Upper lobe of left lung (tissue), 6 donors: Measurements from ENCODE around the gene SNX30. TPM values are rescaled to one million over a fixed set of nuclear protein-coding genes. Genes with fewer than 3 reads are reported as not detected.

ENCODE experiments used
- ATAC-seq, 2 donors: fragments of 200-7000 bp; cut with Tn5 transposase; one replicate each; pipeline ENCODE4 v1.9.1; 2022; ENCODE audit warnings: mild to moderate bottlenecking in 2 of 2, moderate library complexity in 2 of 2; ENCODE audit not compliant: low FRiP score in 2 of 2
- DNase-seq, 2 donors: peaks; one replicate each; pipeline ENCODE4 v3.0.0-alpha.2; 2019 to 2020
- H3K27ac ChIP-seq, 4 donors: fragments of 200-600 bp; sonication (generic); one replicate each; pipeline ENCODE4 v1.5.1; 2016 to 2019
- H3K27me3 ChIP-seq, 4 donors: fragments of 200-600 bp; sonication (generic); one replicate each; pipeline ENCODE4 v1.5.1; 2017 to 2019
- H3K36me3 ChIP-seq, 4 donors: fragments of 200-600 bp; sonication (generic); one replicate each; pipeline ENCODE4 v1.5.1; 2016 to 2019
- H3K4me1 ChIP-seq, 4 donors: fragments of 200-600 bp; sonication (generic); one replicate each; pipeline ENCODE4 v1.5.1; 2018 to 2019
- H3K4me3 ChIP-seq, 4 donors: fragments of 200-600 bp; sonication (generic); one replicate each; pipeline ENCODE4 v1.5.1; 2017 to 2019; ENCODE audit warnings: mild to moderate bottlenecking in 2 of 4, moderate library complexity in 1 of 4
- H3K9me3 ChIP-seq, 4 donors: fragments of 200-600 bp; sonication (generic); one replicate each; pipeline ENCODE4 v1.5.1; 2018 to 2019
- EP300 ChIP-seq, 4 donors: sonication (generic); formaldehyde crosslinking; IDR thresholded peaks; one replicate each; pipeline ENCODE4 v1.5.1; 2017; ENCODE audit warnings: antibody characterized with exemption in 4 of 4, control low read depth in 2 of 4
- POLR2A ChIP-seq, 4 donors: fragments of 450-650 bp; IDR thresholded peaks; one replicate each; pipeline ENCODE4 v1.5.1; 2016 to 2017; ENCODE audit warnings: antibody characterized with exemption in 4 of 4, mild to moderate bottlenecking in 2 of 4
- POLR2AphosphoS5 ChIP-seq, 2 donors: sonication (generic); formaldehyde crosslinking; IDR thresholded peaks; one replicate each; pipeline ENCODE4 v1.5.1; 2017; ENCODE audit warnings: antibody characterized with exemption in 2 of 2
- WGBS, 2 donors: methylation state at CpG; one replicate each; pipeline ENCODE4 v1.1.5; 2017 to 2018; 5-methylcytosine and 5-hydroxymethylcytosine counted together
- total RNA-seq, 6 donors: library from RNA; depleted of rRNA in 4 of 6; stranded (reverse); fragments of >200 nt in 4 of 6; gene quantifications; one replicate each; pipeline versions ENCODE4 v1.1.0 to v1.2.1, GENCODE V29; 2016 to 2021
- TF ChIP-seq, protein P1 (sequence below), 6 experiments: fragments of 450-650 bp in 4 of 6; fragments of 200-600 bp in 2 of 6; sonication (generic) in 2 of 6; IDR thresholded peaks; one replicate each; pipeline ENCODE4 v1.5.1; 2016 to 2019; ENCODE audit warnings: antibody characterized with exemption in 6 of 6
- donor health status: DM: no; HTN: no; CAD: no; lungs with moderate emphysema.
- donor health status: DM: no; HTN: yes; CAD: no; lungs with severe emphysema.

Gene SNX30
- total RNA-seq, 6 donors from 2014 or later: 46.9 to 80.1 (median 72.2) TPM

DNA sequence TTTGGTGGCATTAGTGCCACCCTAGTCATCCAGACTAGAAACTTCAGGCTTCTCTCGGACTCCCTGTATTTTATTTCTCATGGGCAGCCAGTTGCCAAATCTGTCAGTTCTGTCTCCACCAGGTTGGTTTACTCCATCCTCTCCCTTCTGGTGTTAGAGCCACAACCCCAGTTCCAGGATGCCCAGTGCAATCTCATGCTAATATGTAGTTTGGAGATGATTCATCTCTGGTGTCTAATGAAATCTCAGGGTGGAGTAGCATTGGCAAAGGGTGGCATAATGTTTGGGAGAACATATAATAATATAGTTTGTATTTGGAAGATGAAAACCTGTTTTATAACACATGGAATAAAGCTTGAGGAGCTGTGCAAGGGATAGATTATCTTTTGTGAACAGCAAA, 109.9 kb downstream of the SNX30 start:
- H3K4me1 ChIP-seq: peaks cover 41 to 72% (median 66%) of the 10 kb centered on the region in 4 donors
- ATAC-seq (no peak), DNase-seq (no peak)
- WGBS, 2 donors: 69 to 71% methylated on average over 1 of the region's 1 CpG
- H3K36me3 ChIP-seq: peaks cover 0 to 7% (median 0%) of the 10 kb centered on the region in 4 donors
- H3K9me3 ChIP-seq: no peaks in the 10 kb centered on the region
- no peaks in the 10 kb centered on the region for H3K27me3 ChIP-seq
- H3K4me3 ChIP-seq: no peak overlapping the region
- TF ChIP-seq POLR2AphosphoS5 (IDR thresholded peaks at IDR 0.05): no peak
- TF ChIP-seq EP300 (IDR thresholded peaks at IDR 0.05): no peak
- no peak for TF ChIP-seq POLR2A (IDR thresholded peaks at IDR 0.05)
- TF ChIP-seq, protein P1, sequence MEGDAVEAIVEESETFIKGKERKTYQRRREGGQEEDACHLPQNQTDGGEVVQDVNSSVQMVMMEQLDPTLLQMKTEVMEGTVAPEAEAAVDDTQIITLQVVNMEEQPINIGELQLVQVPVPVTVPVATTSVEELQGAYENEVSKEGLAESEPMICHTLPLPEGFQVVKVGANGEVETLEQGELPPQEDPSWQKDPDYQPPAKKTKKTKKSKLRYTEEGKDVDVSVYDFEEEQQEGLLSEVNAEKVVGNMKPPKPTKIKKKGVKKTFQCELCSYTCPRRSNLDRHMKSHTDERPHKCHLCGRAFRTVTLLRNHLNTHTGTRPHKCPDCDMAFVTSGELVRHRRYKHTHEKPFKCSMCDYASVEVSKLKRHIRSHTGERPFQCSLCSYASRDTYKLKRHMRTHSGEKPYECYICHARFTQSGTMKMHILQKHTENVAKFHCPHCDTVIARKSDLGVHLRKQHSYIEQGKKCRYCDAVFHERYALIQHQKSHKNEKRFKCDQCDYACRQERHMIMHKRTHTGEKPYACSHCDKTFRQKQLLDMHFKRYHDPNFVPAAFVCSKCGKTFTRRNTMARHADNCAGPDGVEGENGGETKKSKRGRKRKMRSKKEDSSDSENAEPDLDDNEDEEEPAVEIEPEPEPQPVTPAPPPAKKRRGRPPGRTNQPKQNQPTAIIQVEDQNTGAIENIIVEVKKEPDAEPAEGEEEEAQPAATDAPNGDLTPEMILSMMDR (IDR thresholded peaks at IDR 0.05): no peak
- H3K27ac ChIP-seq: peak overlapping the region in 1 of 4 donors; percentile 84

- Histone ChIP-seq H3K27ac (peak overlapping the region; percentile 55 to 84 (median 76)), H3K4me3 (no peak overlapping the region), H3K4me1 (peaks cover 41 to 77% (median 68%) of the 10 kb centered on the region in 4 donors), H3K9me3 (no peaks in the 10 kb centered on the region), H3K27me3 (no peaks in the 10 kb centered on the region), H3K36me3 (peaks cover 0 to 7% (median 2%) of the 10 kb centered on the region in 4 donors)
- WGBS, 2 donors: 41 to 73% methylated on average over 3 of the region's 3 CpGs
- DNase-seq: no peak
- peak in 1 of 2 donors; percentile 25 for ATAC-seq
- TF ChIP-seq EP300 (IDR thresholded peaks at IDR 0.05) (no peak), POLR2AphosphoS5 (IDR thresholded peaks at IDR 0.05) (no peak), POLR2A (IDR thresholded peaks at IDR 0.05) (no peak)
- TF ChIP-seq, protein P1 (IDR thresholded peaks at IDR 0.05): no peak
Measured at GRCh38 chr9:112861155-112861554, 110.6 kb downstream of the SNX30 start.

DNA sequence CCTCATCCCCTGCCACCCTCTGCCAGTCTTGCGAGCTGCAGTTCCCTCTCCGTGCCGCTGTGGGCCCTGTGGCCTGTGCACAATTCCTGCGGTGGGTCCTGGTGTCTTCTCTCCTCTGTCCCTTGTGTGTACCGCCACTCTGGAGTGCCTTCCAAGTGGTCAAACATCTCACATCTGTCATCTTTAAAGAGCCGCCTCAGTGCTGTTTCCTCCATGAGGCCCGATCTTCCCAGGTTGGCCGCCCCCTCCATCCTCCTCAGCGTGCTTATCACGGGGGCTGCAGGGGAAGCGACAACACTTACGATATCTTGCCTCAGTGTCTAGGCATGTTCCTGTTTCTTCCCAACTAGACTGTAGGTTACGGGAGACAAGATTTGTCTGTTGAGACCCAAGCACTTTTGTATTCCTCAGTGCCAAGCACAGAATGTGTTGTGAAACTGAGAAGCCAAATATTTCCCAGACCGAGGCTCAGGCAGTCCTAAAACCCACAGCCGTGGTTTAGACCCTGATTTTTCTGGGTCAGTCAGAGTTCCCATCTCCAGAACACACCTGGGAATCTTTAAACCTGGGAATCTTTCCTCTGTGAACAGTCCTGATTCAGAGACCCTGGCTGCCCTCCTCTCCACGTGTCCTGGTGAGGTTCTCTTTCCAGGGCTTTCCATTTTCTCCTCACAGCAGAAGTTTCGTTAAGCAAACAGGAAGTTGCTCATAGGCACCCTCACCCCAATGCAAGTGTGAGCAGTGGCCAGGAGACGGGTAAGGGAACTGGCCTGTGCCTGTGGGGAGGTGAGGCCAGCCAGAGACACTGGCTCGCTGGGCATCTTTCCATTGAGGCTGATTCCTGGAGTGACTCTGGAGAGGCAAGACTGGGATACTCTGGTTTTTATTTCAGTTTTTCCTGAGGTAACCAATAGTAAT, 111.3 kb downstream of the SNX30 start:
- H3K9me3 ChIP-seq: no peaks in the 10 kb centered on the region
- H3K4me3 ChIP-seq: no peak overlapping the region
- no peaks in the 10 kb centered on the region for H3K27me3 ChIP-seq
- WGBS, 2 donors: 55 to 67% methylated on average over 15 to 19 of the region's 19 CpGs
- H3K27ac ChIP-seq: peak overlapping the region; percentile 55 to 84 (median 76)
- peaks cover 45 to 76% (median 71%) of the 10 kb centered on the region in 4 donors for H3K4me1 ChIP-seq
- DNase-seq (peak in 1 of 2 donors; percentile 73), ATAC-seq (peak; percentile 50 to 75)
- H3K36me3 ChIP-seq: peaks cover 0 to 7% (median 2%) of the 10 kb centered on the region in 4 donors
- TF ChIP-seq, protein P1 (IDR thresholded peaks at IDR 0.05): no peak
- TF ChIP-seq POLR2A (IDR thresholded peaks at IDR 0.05) (peak in 1 of 4 donors; percentile 42), EP300 (IDR thresholded peaks at IDR 0.05) (no peak), POLR2AphosphoS5 (IDR thresholded peaks at IDR 0.05) (peak in 1 of 2 donors; percentile 20)

DNA sequence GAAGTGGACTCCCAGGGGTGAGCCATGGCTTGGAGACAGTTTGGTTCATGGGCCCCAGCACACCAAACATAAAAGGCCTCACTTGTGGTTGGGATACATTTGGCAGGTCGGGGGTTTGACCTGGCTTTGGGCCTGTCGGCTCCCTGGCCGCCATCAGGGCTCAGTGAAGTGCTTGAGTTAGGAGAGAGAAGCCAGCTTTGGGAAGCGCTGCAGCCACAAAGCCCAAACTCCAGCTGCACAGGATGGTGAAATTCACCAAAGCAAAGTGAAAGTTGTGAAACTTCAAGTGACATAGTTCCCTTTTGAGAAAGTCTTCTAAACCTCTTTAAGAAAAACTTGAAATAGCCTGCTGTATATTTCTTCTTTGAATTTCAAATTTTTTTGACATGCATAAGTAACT, 112.7 kb downstream of the SNX30 start:
- DNase-seq: peak in 1 of 2 donors; percentile 80
- no peak overlapping the region for H3K4me3 ChIP-seq
- ATAC-seq: peak; percentile 37 to 59
- no peaks in the 10 kb centered on the region for H3K9me3 ChIP-seq
- TF ChIP-seq, protein P1 (IDR thresholded peaks at IDR 0.05): no peak
- peak in 1 of 4 donors; percentile 32 for TF ChIP-seq POLR2A (IDR thresholded peaks at IDR 0.05)
- TF ChIP-seq EP300 (IDR thresholded peaks at IDR 0.05): no peak
- TF ChIP-seq POLR2AphosphoS5 (IDR thresholded peaks at IDR 0.05): peak; percentile 42 to 45
- no peaks in the 10 kb centered on the region for H3K27me3 ChIP-seq
- peaks cover 45 to 74% (median 71%) of the 10 kb centered on the region in 4 donors for H3K4me1 ChIP-seq
- WGBS, 2 donors: 16 to 22% methylated on average over 4 of the region's 4 CpGs
- H3K27ac ChIP-seq: peak overlapping the region; percentile 55 to 84 (median 76)
- H3K36me3 ChIP-seq: peaks cover 0 to 8% (median 4%) of the 10 kb centered on the region in 4 donors
